Liver (tissue), 9 donors: Measurements from ENCODE around the gene PTTG1IP. TPM values are rescaled to one million over a fixed set of nuclear protein-coding genes. Genes with fewer than 3 reads are reported as not detected.

Source experiments
- DNase-seq: peaks from one replicate; pipeline ENCODE4 v3.0.0-alpha.2; 2017; ENCODE audit warnings: low spot score
- H3K27ac ChIP-seq, 2 donors: one replicate each; pipeline ENCODE4 v1.7.0; 2013; ENCODE audit warnings: inconsistent platforms in 2 of 2, low read length in 2 of 2, control low read depth in 1 of 2, low read depth in 1 of 2, mild to moderate bottlenecking in 1 of 2
- H3K27me3 ChIP-seq, 4 donors: one replicate each; pipeline versions ENCODE4 v1.6.1 to v1.7.0; 2013; ENCODE audit warnings: low read length in 3 of 4, inconsistent platforms in 1 of 4, mild to moderate bottlenecking in 1 of 4, moderate library complexity in 1 of 4; ENCODE audit not compliant: control insufficient read depth in 4 of 4, insufficient read depth in 4 of 4
- H3K36me3 ChIP-seq, 4 donors: one replicate each; pipeline versions ENCODE4 v1.6.1 to v1.7.0; 2013; ENCODE audit warnings: low read length in 3 of 4, mild to moderate bottlenecking in 3 of 4, low read depth in 1 of 4, moderate library complexity in 1 of 4; ENCODE audit not compliant: control insufficient read depth in 4 of 4, insufficient read depth in 3 of 4
- H3K4me1 ChIP-seq, 4 donors: one replicate each; pipeline versions ENCODE4 v1.6.1 to v1.7.0; 2013; ENCODE audit warnings: low read length in 3 of 4, mild to moderate bottlenecking in 3 of 4, moderate library complexity in 1 of 4; ENCODE audit not compliant: control insufficient read depth in 4 of 4, insufficient read depth in 4 of 4
- H3K4me3 ChIP-seq, 3 donors: one replicate each; pipeline versions ENCODE4 v1.6.1 to v1.7.0; 2013; ENCODE audit warnings: low read length in 3 of 3, control low read depth in 1 of 3, low read depth in 1 of 3, mild to moderate bottlenecking in 1 of 3
- H3K9ac ChIP-seq, 2 donors: one replicate each; pipeline ENCODE4 v1.7.0; 2013; ENCODE audit warnings: low read length in 2 of 2, mild to moderate bottlenecking in 2 of 2, moderate library complexity in 2 of 2, control low read depth in 1 of 2, low read depth in 1 of 2
- H3K9me3 ChIP-seq, 4 donors: one replicate each; pipeline versions ENCODE4 v1.6.1 to v1.7.0; 2013; ENCODE audit warnings: low read length in 3 of 4; ENCODE audit not compliant: control insufficient read depth in 4 of 4
- FOXA1 ChIP-seq: IDR thresholded peaks from 2 replicates; pipeline ENCODE4 v1.6.1; 2016; ENCODE audit warnings: antibody characterized with exemption
- FOXA2 ChIP-seq: IDR thresholded peaks from 2 replicates; pipeline ENCODE4 v1.6.1; 2016; ENCODE audit warnings: antibody characterized with exemption
- HNF4A ChIP-seq, 2 donors: conservative IDR thresholded peaks; 2 replicates each; pipeline ENCODE4 v1.6.1; 2016; ENCODE audit warnings: antibody characterized with exemption in 2 of 2, mild to moderate bottlenecking in 2 of 2
- HNF4G ChIP-seq: IDR thresholded peaks from 2 replicates; pipeline ENCODE4 v1.6.1; 2016; ENCODE audit warnings: antibody characterized with exemption
- JUND ChIP-seq, 2 donors: IDR thresholded peaks; 2 replicates each; pipeline ENCODE4 v1.6.1; 2016; ENCODE audit warnings: antibody characterized with exemption in 2 of 2
- NR2F2 ChIP-seq: IDR thresholded peaks from 2 replicates; pipeline ENCODE4 v1.6.1; 2016; ENCODE audit warnings: antibody characterized with exemption
- RAD21 ChIP-seq, 2 donors: IDR thresholded peaks; 2 replicates each; pipeline ENCODE4 v1.6.1; 2016; ENCODE audit warnings: antibody characterized with exemption in 2 of 2, mild to moderate bottlenecking in 2 of 2
- RXRA ChIP-seq, 2 donors: IDR thresholded peaks; 2 replicates each; pipeline ENCODE4 v1.6.1; 2017 to 2018; ENCODE audit warnings: antibody characterized with exemption in 2 of 2, mild to moderate bottlenecking in 1 of 2
- SP1 ChIP-seq: IDR thresholded peaks from 2 replicates; pipeline ENCODE4 v1.6.1; 2018; ENCODE audit warnings: antibody characterized with exemption, mild to moderate bottlenecking
- WGBS: extraction: QIAGEN DNeasy Blood & Tissue Kit; methylation state at CpG from one replicate; pipeline ENCODE4 v1.1.7; 2013; 5-methylcytosine and 5-hydroxymethylcytosine counted together
- polyA plus RNA-seq, 2 donors: library from polyadenylated mRNA; stranded (reverse) in 1 of 2; unstranded in 1 of 2; fragments of 200-250 nt in 1 of 2; fragments of >200 nt in 1 of 2; fragmentation: Nextera tagmentation in 1 of 2; extraction: Ambion mirVana in 1 of 2; gene quantifications; one replicate each; pipeline versions ENCODE4 v1.2.1 to v1.2.3, GENCODE V29; 2013 to 2015
- total RNA-seq, 2 donors: library from RNA; depleted of rRNA; stranded (reverse); fragments of >200 nt; gene quantifications; one replicate each; pipeline ENCODE4 v1.2.3, GENCODE V29; 2014
- TF ChIP-seq, protein P1 (sequence below): IDR thresholded peaks from 2 replicates; pipeline ENCODE4 v1.6.1; 2016; ENCODE audit warnings: antibody characterized with exemption
- TF ChIP-seq, protein P2 (sequence below): IDR thresholded peaks from 2 replicates; pipeline ENCODE4 v1.6.1; 2016; ENCODE audit warnings: antibody characterized with exemption
- TF ChIP-seq, protein P3 (sequence below): IDR thresholded peaks from 2 replicates; pipeline ENCODE4 v1.6.1; 2016; ENCODE audit warnings: antibody characterized with exemption
- donor health status: healthy.
- donor health status: healthy.
- donor health status: healthy.
- donor health status: healthy.
- donor health status: healthy.

The PTTG1IP gene
- total and polyA plus RNA-seq, 4 donors: 62.0 to 94.0 (median 79.8) TPM

DNA sequence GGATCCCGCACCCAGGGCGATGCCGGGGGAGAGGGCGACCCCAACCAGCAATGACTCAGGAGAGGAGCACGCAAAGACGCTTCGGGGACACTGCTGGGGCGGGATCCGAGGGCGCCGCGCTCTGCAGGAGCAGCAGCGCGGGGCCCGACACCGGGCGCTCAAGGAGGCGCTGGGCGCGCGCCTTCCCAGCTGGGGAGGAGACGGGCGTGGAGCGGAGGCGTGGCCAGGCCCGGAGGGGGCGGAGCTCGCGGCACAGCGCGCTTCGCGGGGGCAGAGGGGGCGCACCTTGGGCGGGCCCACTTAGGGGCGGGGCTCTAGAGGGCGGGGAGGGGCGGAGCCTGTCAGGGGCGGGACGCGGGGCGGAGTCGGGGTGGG, 56.0 kb downstream of the PTTG1IP start:
- TF ChIP-seq, protein P1, sequence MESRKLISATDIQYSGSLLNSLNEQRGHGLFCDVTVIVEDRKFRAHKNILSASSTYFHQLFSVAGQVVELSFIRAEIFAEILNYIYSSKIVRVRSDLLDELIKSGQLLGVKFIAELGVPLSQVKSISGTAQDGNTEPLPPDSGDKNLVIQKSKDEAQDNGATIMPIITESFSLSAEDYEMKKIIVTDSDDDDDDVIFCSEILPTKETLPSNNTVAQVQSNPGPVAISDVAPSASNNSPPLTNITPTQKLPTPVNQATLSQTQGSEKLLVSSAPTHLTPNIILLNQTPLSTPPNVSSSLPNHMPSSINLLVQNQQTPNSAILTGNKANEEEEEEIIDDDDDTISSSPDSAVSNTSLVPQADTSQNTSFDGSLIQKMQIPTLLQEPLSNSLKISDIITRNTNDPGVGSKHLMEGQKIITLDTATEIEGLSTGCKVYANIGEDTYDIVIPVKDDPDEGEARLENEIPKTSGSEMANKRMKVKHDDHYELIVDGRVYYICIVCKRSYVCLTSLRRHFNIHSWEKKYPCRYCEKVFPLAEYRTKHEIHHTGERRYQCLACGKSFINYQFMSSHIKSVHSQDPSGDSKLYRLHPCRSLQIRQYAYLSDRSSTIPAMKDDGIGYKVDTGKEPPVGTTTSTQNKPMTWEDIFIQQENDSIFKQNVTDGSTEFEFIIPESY: no peak
- TF ChIP-seq RAD21 (IDR thresholded peaks at IDR 0.05) (peak in 1 of 2 donors; percentile 7), FOXA2 (no peak), RXRA (IDR thresholded peaks at IDR 0.05) (no peak), FOXA1 (no peak), SP1 (peak; percentile 30), JUND (IDR thresholded peaks at IDR 0.05) (no peak)
- Histone ChIP-seq H3K4me3 (peak overlapping the region; percentile 38 to 76 (median 66)), H3K9me3 (peaks cover 0 to 5% (median 3%) of the 10 kb centered on the region in 4 donors), H3K36me3 (peaks cover 0 to 4% (median 3%) of the 10 kb centered on the region in 4 donors), H3K9ac (no peak overlapping the region), H3K4me1 (peaks cover 6 to 14% (median 12%) of the 10 kb centered on the region in 4 donors), H3K27ac (peak overlapping the region; percentile 70 to 85), H3K27me3 (no peaks in the 10 kb centered on the region)
- WGBS: 4% methylated on average over 43 of the region's 43 CpGs
- DNase-seq: peak; percentile 97

DNA sequence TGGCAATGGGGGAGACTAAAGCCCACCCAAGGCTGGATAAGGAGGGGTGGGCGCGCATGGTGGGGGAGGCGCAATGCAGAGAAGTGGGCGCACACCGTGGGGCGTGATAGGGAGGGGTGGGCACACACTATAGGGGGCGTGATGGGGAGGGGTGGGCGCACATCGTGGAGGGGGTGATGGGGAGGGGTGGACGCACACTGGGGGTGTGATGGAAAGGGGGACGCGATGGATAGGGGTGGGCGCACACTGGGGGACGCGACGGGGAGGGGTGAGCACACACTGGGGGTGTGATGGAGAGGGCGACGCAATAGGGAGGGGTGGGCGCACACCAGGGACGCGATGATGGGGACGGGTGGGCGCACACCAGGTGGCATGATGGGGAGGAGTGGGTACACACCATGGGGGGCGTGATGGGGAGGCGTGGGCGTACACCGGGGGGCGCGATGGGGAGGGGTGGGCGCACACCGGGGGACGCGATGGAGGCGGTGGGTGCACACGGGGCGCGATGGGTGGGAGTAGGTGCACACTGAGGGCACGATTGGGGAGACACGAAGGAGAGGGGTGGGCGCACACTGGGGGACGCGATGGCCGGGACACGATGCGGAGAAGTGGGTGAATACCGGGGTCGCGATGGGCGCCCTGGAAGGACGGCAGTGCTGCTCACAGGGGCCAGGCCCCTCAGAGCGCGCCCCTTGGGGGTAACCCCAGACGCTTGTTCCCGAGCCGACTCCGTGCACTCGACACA, 56.6 kb downstream of the PTTG1IP start:
- peak overlapping the region in 1 of 2 donors; percentile 7 for H3K27ac ChIP-seq
- DNase-seq: no peak
- peaks cover 0 to 5% (median 3%) of the 10 kb centered on the region in 4 donors for H3K9me3 ChIP-seq
- WGBS: 68% methylated on average over 57 of the region's 57 CpGs
- peak overlapping the region; percentile 38 to 76 (median 66) for H3K4me3 ChIP-seq
- H3K9ac ChIP-seq: no peak overlapping the region
- H3K27me3 ChIP-seq: no peaks in the 10 kb centered on the region
- no peak for TF ChIP-seq FOXA1
- peaks cover 6 to 14% (median 12%) of the 10 kb centered on the region in 4 donors for H3K4me1 ChIP-seq
- H3K36me3 ChIP-seq: peaks cover 0 to 7% (median 4%) of the 10 kb centered on the region in 4 donors

DNA sequence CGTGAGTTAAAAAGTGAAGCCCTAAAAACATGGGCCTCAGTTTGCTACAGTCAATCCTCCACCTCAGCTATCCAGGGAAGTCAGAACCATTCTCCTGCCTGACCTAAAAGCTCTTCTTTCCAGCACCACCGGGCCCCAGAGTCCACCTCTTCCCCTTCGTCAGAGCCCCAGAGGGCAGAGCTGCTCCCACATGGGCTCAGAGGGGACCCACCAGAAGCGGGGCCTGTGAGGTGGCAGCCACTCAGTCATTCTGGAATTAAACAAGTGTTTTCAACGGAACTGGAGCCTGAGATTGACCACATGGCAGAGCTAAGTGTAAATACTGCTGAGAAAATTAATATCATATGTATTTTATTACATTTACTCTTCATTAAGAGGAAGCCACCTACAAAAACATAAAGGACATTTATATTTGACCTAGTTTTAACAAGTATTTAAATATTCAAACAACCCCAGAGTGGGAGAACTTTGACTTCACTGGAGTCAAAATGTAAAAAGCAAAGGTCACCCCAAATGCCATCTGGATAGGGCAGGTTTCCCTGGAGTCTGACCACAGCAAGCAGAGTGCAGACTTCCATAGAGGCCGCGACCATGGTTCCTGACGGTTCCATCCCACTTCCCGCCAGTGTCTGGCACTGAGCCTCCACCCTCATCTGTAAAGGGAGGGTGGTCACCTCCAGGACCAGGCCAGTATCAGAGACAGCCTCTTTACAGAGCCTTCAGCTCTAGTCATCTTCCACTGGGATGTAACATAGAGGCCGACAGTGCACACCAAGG, 57.5 kb downstream of the PTTG1IP start:
- DNase-seq: no peak
- Histone ChIP-seq H3K27ac (no peak overlapping the region), H3K4me3 (no peak overlapping the region)

More for the DNA sequence above, 57.5 kb downstream of the PTTG1IP start:
- Histone ChIP-seq H3K36me3 (peaks cover 0 to 7% (median 4%) of the 10 kb centered on the region in 4 donors), H3K4me1 (peaks cover 6 to 14% (median 12%) of the 10 kb centered on the region in 4 donors), H3K9ac (no peak overlapping the region), H3K27me3 (no peaks in the 10 kb centered on the region), H3K9me3 (peaks cover 0 to 3% (median 0%) of the 10 kb centered on the region in 4 donors)
- 62% methylated on average over 10 of the region's 10 CpGs for WGBS
- TF ChIP-seq, protein P2, sequence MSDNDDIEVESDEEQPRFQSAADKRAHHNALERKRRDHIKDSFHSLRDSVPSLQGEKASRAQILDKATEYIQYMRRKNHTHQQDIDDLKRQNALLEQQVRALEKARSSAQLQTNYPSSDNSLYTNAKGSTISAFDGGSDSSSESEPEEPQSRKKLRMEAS: no peak
- TF ChIP-seq RXRA (IDR thresholded peaks at IDR 0.05): peak; percentile 43 to 57
- peak; percentile 74 to 91 for TF ChIP-seq HNF4A (conservative IDR thresholded peaks at IDR 0.05)
- TF ChIP-seq, protein P3, sequence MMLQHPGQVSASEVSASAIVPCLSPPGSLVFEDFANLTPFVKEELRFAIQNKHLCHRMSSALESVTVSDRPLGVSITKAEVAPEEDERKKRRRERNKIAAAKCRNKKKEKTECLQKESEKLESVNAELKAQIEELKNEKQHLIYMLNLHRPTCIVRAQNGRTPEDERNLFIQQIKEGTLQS: no peak
- peak; percentile 54 for TF ChIP-seq SP1
- peak; percentile 67 for TF ChIP-seq NR2F2
- TF ChIP-seq HNF4G: no peak
